Measurements from ENCODE around the gene CEMIP. TPM values are rescaled to one million over a fixed set of nuclear protein-coding genes. Genes with fewer than 3 reads are reported as not detected.

Gene CEMIP
- total RNA-seq, 1 donor from 2014 or later = 4.4 TPM

DNA sequence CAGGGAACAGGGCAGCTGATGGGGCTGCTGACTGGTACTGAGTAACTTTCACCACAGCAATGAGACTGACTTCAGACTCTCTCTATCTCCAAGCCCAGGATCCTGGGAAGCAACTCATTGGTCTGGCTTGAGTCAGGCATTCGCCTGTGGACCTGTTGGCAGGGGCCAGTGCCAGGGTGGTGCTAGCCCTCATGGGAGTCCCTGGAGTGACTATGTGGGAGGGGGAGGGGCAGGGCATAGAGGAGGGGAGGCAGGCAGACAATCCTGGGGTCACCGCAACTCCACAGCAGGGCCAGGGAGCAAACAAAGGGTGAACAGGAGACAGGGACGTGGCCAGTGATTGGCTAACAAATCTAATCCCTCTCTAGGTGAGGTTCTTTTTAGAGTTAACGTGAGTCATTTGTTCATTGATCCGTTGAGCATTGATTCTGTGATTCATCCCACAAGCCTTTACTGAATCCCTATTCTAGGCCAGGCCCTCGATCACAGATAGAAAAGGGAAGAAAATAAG is 71.8 kb downstream of the CEMIP start:
- no peak for DNase-seq

DNA sequence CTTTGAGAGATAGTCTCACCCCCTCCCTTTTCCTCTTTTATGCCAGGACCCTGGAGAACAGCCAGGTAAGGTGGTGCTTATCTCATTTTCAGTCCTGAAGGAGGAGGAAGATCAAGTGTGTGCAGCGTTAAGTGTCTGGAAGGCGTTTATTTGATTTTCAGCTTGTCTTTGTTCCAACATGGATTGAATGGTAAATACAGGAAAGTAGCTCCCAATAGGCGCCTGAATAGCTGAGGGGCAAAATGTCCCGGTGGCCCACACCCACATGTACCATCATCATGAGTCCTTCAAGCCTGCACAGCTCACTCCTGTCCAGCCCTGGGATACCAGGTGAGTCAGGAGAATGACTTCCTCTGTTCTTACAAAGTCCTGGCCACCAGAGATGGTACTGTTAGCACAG is 73.5 kb downstream of the CEMIP start:
- DNase-seq = no peak

DNA sequence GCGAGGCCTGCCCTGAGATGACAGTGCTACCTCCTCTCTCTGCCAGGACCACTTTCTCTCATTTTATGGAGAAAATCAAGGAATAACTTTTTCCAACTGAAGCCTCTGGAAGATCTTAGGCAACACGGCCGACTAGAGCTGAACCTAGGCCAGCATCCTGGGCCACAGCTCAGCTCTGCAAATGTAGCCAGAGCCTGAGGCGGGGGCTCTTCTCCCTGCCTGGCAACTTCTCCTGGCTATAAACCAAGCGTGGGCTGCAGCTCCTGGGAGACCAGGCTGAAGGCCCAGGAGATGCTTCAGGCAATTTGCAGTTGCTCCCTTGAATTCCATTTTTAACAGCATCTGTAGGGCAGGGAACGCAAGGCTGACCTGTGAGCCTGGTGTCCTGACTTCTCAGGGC is 74.9 kb downstream of the CEMIP start:
- peak; percentile 58 for DNase-seq

DNA sequence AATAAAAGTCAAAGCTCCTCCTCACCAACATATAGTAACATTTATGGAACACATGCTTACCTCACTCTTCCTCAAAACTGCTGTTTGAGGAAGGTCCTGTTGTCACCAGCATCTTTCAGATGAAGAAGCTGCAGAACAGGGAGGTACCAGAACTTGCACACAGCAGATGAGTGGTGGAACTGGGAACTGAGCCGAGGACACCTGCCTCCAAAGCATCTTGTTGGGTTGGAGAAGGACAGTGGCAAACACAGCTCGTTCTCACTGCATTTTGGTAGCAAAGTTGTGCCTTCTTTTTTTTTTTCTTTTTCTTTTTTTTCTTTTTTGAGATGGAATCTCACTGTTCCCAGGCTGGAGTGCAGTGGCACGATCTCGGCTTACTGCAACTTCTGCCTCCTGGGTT is 76.0 kb downstream of the CEMIP start:
- DNase-seq = peak; percentile 22

DNA sequence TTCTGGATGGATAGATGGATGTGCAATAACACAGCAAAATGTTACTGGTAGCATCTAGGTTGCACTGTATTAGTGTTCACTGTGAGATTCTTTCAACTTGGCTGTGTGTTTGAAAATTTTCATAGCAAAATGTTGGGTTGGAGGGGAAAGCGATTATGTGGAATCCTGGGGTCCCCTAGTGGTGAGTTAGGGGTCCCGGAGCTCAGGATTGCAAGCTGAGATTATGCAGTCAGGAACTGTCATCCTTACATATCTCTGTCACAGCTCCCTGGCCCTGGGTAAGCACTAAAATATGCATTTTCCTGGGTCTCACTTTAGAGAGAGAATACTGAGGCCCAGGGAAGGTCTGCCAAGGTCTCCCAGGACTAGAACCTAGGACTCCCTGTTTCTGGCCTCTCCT is 77.2 kb downstream of the CEMIP start:
- no peak for DNase-seq

DNA sequence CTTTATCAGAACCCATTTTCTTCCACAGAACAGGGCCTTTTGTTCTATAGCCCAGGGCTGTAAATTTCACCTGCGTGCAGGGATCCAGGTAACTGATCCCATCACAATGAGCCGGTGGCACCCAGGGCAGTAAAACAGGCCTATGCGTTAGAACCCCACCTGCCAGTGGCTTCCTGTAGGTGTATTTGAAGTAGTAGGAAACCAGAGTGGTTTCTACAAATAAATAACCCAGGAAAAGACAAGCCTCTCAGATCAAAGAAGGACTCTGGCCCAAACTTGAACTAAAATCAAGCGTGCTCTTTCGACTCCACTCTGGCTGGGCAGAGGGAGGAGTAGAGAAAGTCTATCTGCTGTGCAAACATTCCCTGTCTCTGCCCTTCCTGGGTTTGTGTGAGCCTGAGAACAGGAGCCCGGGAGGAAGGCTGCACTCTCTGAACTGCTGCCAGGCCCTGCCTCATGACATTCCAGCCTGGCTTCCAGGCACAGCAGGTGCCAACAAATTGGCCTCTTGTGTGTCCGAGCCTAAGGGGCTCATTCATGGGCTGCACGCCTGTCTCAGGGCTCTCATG is 77.7 kb downstream of the CEMIP start:
- no peak for DNase-seq

DNA sequence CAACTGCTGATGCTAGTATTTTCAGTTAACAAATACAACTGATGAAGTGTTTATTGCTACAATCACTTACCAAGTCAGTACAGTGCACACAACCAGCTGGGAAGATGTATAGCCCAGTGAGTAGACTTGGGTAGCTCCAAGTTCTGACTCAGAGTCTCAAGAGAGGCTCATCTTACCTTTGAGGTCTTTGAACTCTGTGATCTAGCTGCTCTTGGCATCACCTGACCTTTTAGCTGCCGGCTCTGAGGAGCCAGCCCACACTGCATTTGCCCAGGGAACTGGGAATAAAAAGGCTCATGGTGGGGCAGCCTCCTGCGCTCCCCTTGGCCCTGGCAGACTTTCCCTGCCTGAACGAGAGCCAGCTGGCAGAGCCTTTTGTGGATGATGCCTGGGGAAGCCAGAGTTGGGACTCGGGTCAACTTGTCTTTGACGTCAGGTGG is 82.6 kb downstream of the CEMIP start:
- no peak for DNase-seq

DNA sequence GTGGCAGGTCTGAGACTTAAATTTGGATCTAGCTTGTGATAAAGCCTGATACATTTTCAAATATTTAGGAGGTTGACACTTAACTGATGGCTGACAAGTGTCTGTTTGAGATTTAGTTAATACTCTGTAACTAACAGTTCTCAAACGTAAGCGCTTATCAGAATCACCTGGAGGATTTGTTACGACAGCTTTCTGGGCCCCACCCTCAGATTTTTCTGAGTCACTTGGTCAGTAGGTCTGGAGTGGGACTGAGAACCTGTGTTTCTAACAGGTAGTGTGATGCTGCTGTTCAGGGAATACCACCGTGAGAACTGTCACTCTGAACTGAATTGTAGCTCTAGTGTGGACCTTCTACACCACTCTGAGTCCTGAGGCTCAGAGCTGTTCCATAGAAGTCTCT is 85.5 kb downstream of the CEMIP start:
- DNase-seq = no peak

DNA sequence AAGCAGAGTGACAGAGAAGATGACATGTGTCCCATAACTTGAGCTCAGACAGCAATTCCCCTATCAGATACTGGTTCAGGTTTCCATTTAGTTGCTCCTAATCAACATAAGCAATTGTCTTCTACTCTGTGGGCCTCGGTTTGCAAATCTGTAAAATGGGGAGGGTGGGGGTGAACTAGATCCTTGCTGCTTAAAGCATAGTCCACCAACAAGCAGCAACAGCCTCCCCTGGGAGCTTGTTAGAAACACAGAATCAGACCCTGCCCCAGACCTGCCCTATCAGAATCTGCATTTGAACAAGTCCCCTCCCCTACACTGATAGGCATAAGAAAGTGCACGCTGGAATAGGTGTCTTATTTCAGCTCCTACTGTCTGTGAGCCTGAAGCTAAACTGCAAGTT is 87.8 kb downstream of the CEMIP start:
- DNase-seq = no peak

DNA sequence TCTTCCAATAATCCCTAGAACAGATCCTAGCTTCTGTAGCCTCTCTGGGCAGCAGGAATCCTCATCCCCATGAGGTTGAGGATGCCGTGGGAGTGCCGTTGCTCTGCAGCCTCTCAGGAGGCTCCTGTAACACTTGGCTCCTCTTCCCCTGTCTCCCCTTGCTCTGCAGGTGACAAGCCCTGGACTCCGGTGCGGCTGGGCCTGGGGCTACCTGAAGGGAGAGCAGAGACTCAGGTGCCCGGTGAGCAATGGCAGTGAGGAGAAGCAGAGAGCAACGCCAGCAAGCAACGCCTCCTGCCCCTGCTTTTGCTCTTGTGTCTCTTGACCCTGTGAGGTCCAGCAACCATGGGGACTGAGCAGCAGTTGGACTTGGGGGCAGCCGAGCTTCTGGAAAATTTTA is 91.2 kb downstream of the CEMIP start:
- no peak for DNase-seq

DNA sequence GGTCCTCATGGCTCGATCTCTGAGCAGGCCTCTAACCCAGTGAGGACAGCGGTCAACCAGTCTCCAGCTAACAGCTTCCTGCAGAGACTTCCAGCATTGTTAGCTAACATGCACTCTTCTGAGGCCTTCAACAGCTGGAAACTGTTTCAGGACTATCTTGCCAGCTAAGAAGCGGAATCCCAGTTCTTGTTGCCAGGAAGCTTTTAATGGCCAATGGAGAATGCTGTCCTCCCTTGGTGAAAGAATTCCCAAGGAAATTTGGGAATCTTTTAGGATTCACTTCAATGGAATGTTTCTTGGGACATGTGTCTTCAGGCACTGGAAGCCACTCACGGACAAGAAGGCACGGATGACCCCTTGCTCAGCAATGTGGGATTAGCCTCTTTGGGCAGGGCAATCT is 91.7 kb downstream of the CEMIP start:
- no peak for DNase-seq

DNA sequence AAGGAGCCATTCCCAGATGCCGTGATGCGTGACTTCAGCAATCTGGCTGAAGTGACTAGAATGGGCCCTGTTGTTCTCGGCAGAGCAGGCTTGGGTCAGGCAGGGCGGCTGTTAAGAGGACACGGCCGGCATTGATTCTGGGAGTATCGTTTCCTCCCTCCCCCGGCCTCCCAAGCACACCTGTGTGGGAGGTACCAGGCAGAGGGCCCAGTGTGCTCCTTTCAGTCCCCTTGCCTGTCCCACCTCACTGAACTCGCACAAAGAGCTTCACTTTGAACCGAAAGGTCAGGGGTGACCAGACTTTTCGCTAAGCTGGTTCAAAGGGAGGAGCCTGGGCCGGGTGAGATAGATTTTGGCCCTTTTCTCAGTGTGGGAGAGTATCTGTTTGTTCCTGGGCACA is 92.7 kb downstream of the CEMIP start:
- no peak for DNase-seq

DNA sequence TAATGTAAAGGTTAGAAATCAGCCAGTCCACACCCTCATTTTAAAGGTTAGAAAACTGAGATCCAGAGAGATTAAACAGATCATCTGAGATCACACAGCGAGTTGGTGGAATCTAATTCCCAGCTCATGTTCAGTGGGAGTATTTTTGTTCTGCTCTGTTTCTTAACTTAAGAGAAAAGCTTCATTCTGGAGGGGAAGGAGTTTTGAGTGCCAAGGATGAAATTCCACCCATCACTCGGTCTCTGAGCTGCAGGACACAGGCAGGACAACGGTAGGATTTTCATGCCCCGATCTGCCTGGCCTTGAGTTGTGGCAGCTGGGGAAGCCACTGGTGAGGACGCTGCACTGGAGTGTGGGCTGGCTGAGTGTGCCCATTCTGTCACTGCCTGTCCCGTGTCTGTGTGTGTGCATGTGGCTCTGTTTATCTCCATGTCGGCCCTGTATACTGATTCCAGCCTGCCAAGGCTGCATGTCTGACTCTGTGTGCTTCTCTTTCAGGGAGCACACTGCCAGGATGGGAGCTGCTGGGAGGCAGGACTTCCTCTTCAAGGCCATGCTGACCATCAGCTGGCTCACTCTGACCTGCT is 94.3 kb downstream of the CEMIP start:
- no peak for DNase-seq

DNA sequence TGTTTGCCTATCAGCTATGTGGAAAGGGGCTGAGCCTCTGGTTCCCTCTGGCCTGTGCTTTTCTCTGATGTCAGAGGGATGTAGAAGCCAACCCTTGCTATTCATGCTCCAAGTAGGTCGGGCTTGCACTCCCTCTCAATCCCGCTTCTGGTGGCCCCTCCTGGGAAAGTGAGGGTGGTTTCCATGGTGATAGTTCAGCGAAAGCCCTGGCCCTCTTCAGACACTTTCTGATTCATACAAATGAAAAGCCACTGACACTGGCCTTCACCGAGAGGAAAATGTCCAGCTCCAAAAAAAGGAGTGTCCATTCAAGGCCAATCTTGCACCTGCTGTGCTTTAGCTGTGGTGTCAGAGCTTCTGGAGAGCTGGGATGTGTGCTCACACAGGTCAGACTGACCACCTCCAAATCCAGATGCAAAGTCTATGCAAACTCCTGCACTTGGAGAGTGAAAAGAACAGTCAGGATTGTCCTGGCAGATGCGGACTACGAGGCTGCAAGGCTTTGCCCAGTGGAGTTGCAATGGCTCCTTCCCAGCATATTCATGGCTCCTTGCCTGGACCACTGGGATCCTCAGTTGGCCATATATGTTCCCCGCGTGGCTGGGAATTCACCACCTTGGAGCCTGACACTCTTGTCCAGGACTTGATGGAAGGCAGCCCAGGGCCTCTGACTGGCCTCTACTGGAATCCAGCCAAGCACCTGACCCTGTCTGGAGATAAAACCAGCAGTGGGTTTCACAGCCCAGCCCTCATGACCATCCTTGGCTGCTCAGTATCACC is 96.6 kb downstream of the CEMIP start:
- DNase-seq = peak; percentile 14

DNA sequence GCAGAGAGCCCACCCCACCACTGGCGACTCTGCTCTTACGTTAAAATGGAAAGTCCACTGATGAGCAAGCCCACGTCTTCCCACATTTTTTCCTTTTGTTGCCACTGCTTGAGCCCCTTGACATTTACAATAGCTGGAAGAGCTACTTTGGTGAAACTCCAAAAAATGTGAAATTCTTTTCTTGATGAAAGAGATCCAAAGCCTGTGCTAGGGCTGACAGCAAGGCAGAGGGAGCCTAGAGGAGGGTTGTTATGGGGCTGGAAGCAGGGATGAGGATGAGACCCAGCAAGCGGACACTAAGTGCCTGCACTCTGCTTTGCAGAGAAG is 97.1 kb downstream of the CEMIP start:
- no peak for DNase-seq

DNA sequence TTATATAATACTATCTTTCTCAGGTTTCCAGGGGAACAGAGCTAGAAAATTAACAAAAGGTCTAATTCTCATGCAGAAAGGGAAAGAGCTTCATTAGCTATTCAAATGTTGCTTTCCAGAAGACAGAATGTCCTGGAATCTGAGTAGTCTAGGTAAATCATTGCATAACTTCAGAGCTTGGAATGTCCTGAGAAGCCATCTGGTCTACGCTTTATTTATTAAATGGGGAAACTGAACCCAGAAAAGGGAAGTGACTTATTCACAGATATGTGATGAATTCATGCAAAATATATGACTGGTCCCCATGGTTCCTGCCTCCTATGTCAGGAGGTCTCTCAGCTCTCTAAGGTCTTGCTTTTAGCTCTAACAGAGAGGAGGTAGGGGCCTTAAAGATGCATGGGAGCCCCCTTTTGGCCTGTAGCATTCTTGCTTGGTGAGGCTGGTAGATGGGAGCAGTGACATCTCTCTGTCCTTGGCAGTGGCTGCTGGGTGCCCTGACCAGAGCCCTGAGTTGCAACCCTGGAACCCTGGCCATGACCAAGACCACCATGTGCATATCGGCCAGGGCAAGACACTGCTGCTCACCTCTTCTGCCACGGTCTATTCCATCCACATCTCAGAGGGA is 99.2 kb downstream of the CEMIP start:
- DNase-seq = no peak

DNA sequence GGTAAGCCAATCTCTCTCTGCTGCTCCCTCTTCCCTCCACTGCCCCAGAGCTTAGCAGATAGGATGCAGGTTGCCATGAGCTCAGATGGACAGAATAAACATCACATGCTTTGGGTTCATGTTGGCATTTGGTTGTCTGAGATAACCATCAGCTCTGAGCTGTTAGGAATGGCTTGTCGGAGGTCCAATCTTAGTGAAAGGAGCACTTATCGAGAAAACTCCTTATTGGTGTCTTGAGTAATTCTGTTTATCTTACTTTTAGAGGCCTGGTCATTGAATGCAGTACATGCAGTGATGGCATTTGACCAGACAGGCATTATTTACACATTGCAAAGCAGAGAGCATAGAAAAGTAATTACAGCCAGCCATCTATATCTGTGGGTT is 99.7 kb downstream of the CEMIP start:
- no peak for DNase-seq

DNA sequence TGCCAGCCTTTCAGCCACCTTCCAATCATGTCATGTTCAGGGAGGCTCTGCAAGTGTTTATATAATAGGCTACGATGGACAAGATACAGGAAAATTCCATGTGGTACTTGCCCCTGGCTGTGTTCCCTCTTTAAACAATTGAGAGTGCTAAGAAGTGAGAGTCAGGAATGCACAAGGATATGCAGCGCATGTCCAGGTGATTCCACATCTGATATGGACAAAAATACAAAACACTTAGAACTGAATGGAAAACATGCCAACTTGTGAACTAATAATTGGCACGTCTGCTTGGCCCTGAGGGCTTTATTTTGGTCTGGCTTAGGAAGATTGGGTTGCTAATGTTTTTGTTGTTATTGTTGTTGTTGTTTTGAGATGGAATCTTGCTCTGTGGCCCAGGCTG is 100.9 kb downstream of the CEMIP start:
- no peak for DNase-seq

DNA sequence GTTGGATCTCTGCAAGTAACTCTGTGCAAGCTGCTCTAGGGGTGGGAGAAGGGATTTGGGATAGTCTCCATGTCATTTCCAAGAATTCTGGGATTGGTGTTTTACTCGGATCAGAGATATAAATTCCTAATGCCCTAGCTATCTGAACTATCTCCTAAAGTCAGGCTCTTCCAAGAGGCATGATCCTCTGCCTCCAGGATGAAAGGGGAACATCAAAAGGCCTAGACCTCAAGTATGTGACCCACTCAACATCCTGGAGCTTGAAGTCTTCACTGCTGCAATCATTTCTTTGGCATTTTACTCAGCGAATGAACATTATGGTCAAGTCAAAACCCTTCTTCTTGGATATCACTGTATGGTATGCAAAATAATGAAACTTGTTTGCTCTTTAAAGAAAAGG is 104.5 kb downstream of the CEMIP start:
- no peak for DNase-seq

DNA sequence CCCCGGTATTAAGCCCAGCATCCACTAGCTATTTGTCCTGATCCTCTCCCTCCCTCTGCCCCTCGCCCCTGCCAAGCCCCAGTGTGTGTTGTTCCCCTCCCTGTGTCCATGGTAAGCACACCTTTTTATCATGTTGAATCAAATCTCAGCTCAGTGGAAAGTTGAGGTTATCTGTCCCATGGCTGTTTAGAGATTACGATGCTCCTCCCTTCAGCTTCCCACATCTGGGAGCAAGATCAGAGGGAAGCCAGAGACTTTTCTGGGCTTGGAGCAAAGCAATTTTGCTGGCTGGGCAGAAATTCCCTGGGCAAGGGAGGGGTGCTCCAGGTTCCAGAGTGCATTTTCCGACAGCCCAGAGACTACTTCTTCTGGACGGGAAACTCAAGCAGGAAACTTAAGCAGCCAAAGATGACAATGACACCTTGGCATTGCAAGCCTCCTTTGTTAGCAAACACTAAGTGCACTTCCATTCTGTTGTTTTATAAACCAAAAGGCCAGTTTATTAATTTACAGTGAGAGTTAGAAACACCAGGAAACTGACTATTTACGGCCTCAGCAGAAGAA is 105.9 kb downstream of the CEMIP start:
- DNase-seq = no peak

DNA sequence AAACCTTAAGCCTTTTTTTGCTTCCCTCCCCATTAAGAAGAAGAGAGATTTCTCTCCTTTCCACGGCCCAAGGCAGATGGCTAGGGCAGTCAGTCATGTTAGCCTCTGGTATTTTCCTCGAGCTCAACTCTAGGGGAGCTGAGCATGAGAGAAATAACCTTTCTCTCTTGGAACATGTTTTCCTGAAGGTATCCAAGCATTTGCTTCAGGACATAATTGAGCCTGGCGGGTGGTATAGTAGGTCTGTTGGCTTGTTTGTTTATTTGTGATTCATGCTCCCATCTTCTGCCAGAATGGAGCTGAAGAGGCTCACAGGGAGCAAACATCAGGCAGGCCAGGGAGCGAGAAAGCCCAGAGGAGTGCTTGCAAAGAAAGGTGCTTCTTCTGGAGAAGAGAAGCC is 108.0 kb downstream of the CEMIP start:
- no peak for DNase-seq

DNA sequence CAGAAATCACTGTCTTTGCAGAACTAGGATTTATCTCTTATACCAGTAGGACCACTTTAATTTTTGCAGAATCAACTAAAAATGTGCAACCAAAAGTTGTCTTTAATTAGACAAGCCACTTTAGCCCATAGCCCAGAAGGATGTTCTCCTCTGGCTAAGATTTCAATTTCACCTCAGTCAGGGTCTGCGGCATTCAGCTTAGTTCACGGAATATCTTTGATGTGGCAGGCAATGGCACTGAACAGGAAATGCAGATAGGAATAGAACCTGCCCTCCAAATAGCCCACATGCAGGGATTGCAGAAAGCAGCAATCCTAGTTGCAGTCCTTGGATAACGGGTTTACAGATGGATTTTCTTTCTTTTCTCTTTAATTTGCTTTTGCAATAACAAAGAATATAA is 109.7 kb downstream of the CEMIP start:
- no peak for DNase-seq

DNA sequence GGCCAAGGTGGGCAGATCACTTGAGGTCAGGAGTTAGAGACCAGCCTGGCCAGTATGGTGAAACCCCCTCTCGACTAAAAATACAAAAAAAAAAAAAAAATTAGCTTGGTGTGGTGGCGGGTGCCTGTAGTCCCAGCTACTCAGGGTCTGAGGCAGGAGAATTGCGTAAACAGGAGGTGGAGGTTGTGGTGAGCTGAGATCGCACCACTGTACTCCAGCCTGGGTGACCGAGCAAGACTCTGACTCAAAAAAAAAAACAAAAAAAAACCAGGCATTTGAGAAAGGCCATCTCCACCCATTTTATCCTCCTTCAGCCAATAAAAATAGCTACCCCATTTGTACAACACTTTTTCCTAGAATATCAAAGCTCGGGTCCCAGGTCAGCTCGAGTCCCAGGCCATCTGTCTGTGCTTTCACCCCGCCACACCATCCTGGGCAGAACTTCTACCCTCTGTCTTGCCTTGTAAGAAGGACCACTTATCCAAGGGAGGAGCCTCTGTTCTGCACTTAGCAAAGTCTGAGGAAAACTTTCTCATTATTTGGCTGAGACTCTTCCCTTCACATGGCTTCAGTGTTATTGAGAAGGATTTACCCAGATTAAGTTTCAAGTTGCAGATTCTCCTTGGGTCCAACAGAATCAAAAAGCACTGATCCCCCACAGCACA is 111.3 kb downstream of the CEMIP start:
- no peak for DNase-seq

Measured in occipital lobe (tissue), 2 donors.